HG03354 (cell line): ENCODE measurements around the gene TSHZ2.
A peak's percentile ranks its signal among the peaks of the same experiment; 100 is the strongest.

ENCODE experiments used
- ATAC-seq: cut with Tn5 transposase; IDR thresholded peaks from one replicate; pipeline ENCODE4 v1.9.1; 2021; ENCODE audit warnings: mild to moderate bottlenecking; ENCODE audit not compliant: unreplicated experiment, poor library complexity, severe bottlenecking

The TSHZ2 gene

GRCh38 chr20:52992632-52993031, 20.5 kb downstream of the TSHZ2 start:
- no peak for ATAC-seq

GRCh38 chr20:52993076-52993475, 20.9 kb downstream of the TSHZ2 start:
- ATAC-seq: no peak

- ATAC-seq: no peak
These were observed 22.2 kb downstream of the TSHZ2 start for GRCh38 chr20:52994184-52994970.

GRCh38 chr20:52996130-52996529, 24.0 kb downstream of the TSHZ2 start:
- no peak for ATAC-seq

- no peak for ATAC-seq
These were observed 24.5 kb downstream of the TSHZ2 start for GRCh38 chr20:52996658-52997057.

GRCh38 chr20:52998268-52998667, 26.1 kb downstream of the TSHZ2 start:
- no peak for ATAC-seq

GRCh38 chr20:52999040-52999439, 26.9 kb downstream of the TSHZ2 start:
- no peak for ATAC-seq

- ATAC-seq: peak; percentile 58
These were observed 29.5 kb downstream of the TSHZ2 start for GRCh38 chr20:53001498-53002301.

- ATAC-seq: no peak
These were observed 30.6 kb downstream of the TSHZ2 start for GRCh38 chr20:53002786-53003185.

GRCh38 chr20:53003420-53004154, 31.4 kb downstream of the TSHZ2 start:
- ATAC-seq: no peak

GRCh38 chr20:53004267-53004813, 32.2 kb downstream of the TSHZ2 start:
- no peak for ATAC-seq

GRCh38 chr20:53009979-53010735, 38.0 kb downstream of the TSHZ2 start:
- ATAC-seq: no peak

GRCh38 chr20:53011640-53012039, 39.5 kb downstream of the TSHZ2 start:
- ATAC-seq: no peak

GRCh38 chr20:53013183-53013582, 41.0 kb downstream of the TSHZ2 start:
- no peak for ATAC-seq

- ATAC-seq: no peak
These were observed 41.7 kb downstream of the TSHZ2 start for GRCh38 chr20:53013847-53014246.

GRCh38 chr20:53016071-53016470, 43.9 kb downstream of the TSHZ2 start:
- no peak for ATAC-seq

GRCh38 chr20:53016534-53017042, 44.4 kb downstream of the TSHZ2 start:
- ATAC-seq: no peak

- no peak for ATAC-seq
These were observed 45.0 kb downstream of the TSHZ2 start for GRCh38 chr20:53017206-53017605.

GRCh38 chr20:53019464-53019863, 47.3 kb downstream of the TSHZ2 start:
- no peak for ATAC-seq
